Body of pancreas (tissue), 4 donors: Measurements from ENCODE around the gene F13B. TPM values are rescaled to one million over a fixed set of nuclear protein-coding genes. Genes with fewer than 3 reads are reported as not detected.

ENCODE experiments used
- ATAC-seq: fragments of 150-250 bp; one replicate; pipeline ENCODE4 v1.9.1; 2016
- DNase-seq, 4 donors: peaks; one replicate each; pipeline ENCODE4 v3.0.0-alpha.2; 2019
- H3K27ac ChIP-seq, 4 donors: fragments of 200-600 bp; sonication (generic); 1 replicate in 3 of 4; 2 replicates in 1 of 4; pipeline versions ENCODE4 v1.5.1 to v1.6.1; 2016 to 2019; ENCODE audit warnings: mild to moderate bottlenecking in 1 of 4, mixed read lengths in 1 of 4, moderate library complexity in 1 of 4
- H3K27me3 ChIP-seq, 2 donors: fragments of 200-600 bp; sonication (generic); one replicate each; pipeline ENCODE4 v1.6.0; 2016; ENCODE audit warnings: mild to moderate bottlenecking in 1 of 2
- H3K36me3 ChIP-seq, 2 donors: fragments of 200-600 bp; sonication (generic); replicated peaks in 1 of 2; 2 replicates each; pipeline ENCODE4 v1.5.1; 2016; ENCODE audit warnings: low read depth in 2 of 2; ENCODE audit not compliant: insufficient read depth in 1 of 2
- H3K4me1 ChIP-seq: fragments of 200-600 bp; sonication (generic); one replicate; pipeline ENCODE4 v1.6.0; 2016
- H3K4me3 ChIP-seq, 2 donors: fragments of 200-600 bp; sonication (generic); 1 replicate in 1 of 2; 2 replicates in 1 of 2; pipeline ENCODE4 v1.5.1; 2016 to 2019
- H3K9me3 ChIP-seq, 3 donors: fragments of 200-600 bp; sonication (generic); 1 replicate in 2 of 3; 2 replicates in 1 of 3; pipeline ENCODE4 v1.5.1; 2016
- CTCF ChIP-seq, 7 experiments: fragments of 450-650 bp in 4 of 7; fragments of 200-600 bp in 3 of 7; sonication (generic) in 3 of 7; IDR thresholded peaks; one replicate each; pipeline ENCODE4 v1.5.1; 2016 to 2019; ENCODE audit warnings: antibody characterized with exemption in 7 of 7
- POLR2A ChIP-seq, 3 donors: fragments of 450-650 bp; IDR thresholded peaks; one replicate each; pipeline ENCODE4 v1.6.1; 2016; ENCODE audit warnings: antibody characterized with exemption in 3 of 3, mild to moderate bottlenecking in 2 of 3
- WGBS, 2 donors: methylation state at CpG; one replicate each; pipeline ENCODE4 v1.1.5; 2017; 5-methylcytosine and 5-hydroxymethylcytosine counted together
- intact Hi-C: fragments of 100-400 bp; cut with DNase I; formaldehyde crosslinking; loops from one replicate; pipeline ENCODE4 v1.15.1; 2023
- total RNA-seq, 2 donors: library from RNA; depleted of rRNA; stranded (reverse); fragments of >200 nt; gene quantifications; one replicate each; pipeline ENCODE4 v1.1.0, GENCODE V29; 2016

F13B gene
- total RNA-seq, 2 donors from 2014 or later, result not detected

GRCh38 chr1:197073978-197074377 lies 6.9 kb upstream of the F13B start:
- no peaks in the 10 kb centered on the region for H3K27me3 ChIP-seq
- DNase-seq (no peak), ATAC-seq (no peak)
- intact Hi-C loops, result no loop called here
- H3K9me3 ChIP-seq, result no peaks in the 10 kb centered on the region
- no peak for TF ChIP-seq POLR2A (IDR thresholded peaks at IDR 0.05)
- no peak for TF ChIP-seq CTCF (IDR thresholded peaks at IDR 0.05)
- no peaks in the 10 kb centered on the region for H3K4me1 ChIP-seq
- no peaks in the 10 kb centered on the region for H3K36me3 ChIP-seq
- WGBS, 2 donors, result 56 to 68% methylated on average over 1 of the region's 1 CpG
- H3K4me3 ChIP-seq, result no peak overlapping the region
- H3K27ac ChIP-seq, result no peak overlapping the region

GRCh38 chr1:197067457-197067818 lies 378 bp upstream of the F13B start:
- ATAC-seq (no peak), DNase-seq (no peak)
- no peaks in the 10 kb centered on the region for H3K36me3 ChIP-seq
- no peak overlapping the region for H3K4me3 ChIP-seq
- no peaks in the 10 kb centered on the region for H3K27me3 ChIP-seq
- intact Hi-C loops, result no loop called here
- H3K9me3 ChIP-seq, result no peaks in the 10 kb centered on the region
- H3K4me1 ChIP-seq, result no peaks in the 10 kb centered on the region
- TF ChIP-seq POLR2A (IDR thresholded peaks at IDR 0.05) (no peak), CTCF (IDR thresholded peaks at IDR 0.05) (no peak)
- H3K27ac ChIP-seq, result no peak overlapping the region

GRCh38 chr1:197066277-197066676 lies 783 bp downstream of the F13B start:
- H3K27ac ChIP-seq, result no peak overlapping the region
- TF ChIP-seq CTCF (IDR thresholded peaks at IDR 0.05) (no peak), POLR2A (IDR thresholded peaks at IDR 0.05) (no peak)
- no peak for DNase-seq
- 85 to 95% methylated on average over 1 of the region's 1 CpG for WGBS, 2 donors
- H3K4me3 ChIP-seq, result no peak overlapping the region
- no peaks in the 10 kb centered on the region for H3K36me3 ChIP-seq
- no peaks in the 10 kb centered on the region for H3K27me3 ChIP-seq
- H3K4me1 ChIP-seq, result no peaks in the 10 kb centered on the region
- no peaks in the 10 kb centered on the region for H3K9me3 ChIP-seq
- intact Hi-C loops, result no loop called here
- ATAC-seq, result no peak

- no peaks in the 10 kb centered on the region for H3K4me1 ChIP-seq
Measured at GRCh38 chr1:197065559-197065958, 1.5 kb downstream of the F13B start.

More at GRCh38 chr1:197065559-197065958, 1.5 kb downstream of the F13B start:
- Histone ChIP-seq H3K9me3 (no peaks in the 10 kb centered on the region), H3K36me3 (no peaks in the 10 kb centered on the region), H3K4me3 (no peak overlapping the region), H3K27me3 (no peaks in the 10 kb centered on the region), H3K27ac (no peak overlapping the region)
- no peak for TF ChIP-seq CTCF (IDR thresholded peaks at IDR 0.05)
- TF ChIP-seq POLR2A (IDR thresholded peaks at IDR 0.05), result no peak
- intact Hi-C loops, result no loop called here
- no peak for ATAC-seq
- no peak for DNase-seq
